Measurements from ENCODE around the gene KDELR1. TPM values are rescaled to one million over a fixed set of nuclear protein-coding genes. Genes with fewer than 3 reads are reported as not detected.

KDELR1 gene
- total and polyA plus RNA-seq, 9 of the 15 experiments (the other 6 are each of a cell fraction or from before 2014, with no cell fraction given), result 6.1 to 165 (median 58.5) TPM

- TF ChIP-seq NFIX (CRISPR knock-in tag; IDR thresholded peaks at IDR 0.05; ENCODE audit: low read depth) (no peak), MCM2 (IDR thresholded peaks at IDR 0.05; ENCODE audit: low read depth) (no peak), ZNF197 (CRISPR knock-in tag; IDR thresholded peaks at IDR 0.05; ENCODE audit: low read depth) (no peak), NONO (IDR thresholded peaks at IDR 0.05; ENCODE audit: low read depth in 2 of 2, low read length in 1 of 2) (no peak), HNRNPL (IDR thresholded peaks at IDR 0.05; ENCODE audit: low read depth, low read length) (no peak), ID3 (CRISPR knock-in tag; IDR thresholded peaks at IDR 0.05) (no peak), ID3 (tag; IDR thresholded peaks at IDR 0.05) (0 out of 2 replicates have a peak, but pooled peaks have one; percentile 54), BRF1 (IDR thresholded peaks at IDR 0.05; ENCODE audit: borderline replicate concordance, extremely low read depth, insufficient read length) (no peak), ATF1 (CRISPR knock-in tag; IDR thresholded peaks at IDR 0.05) (no peak), ATF1 (tag; IDR thresholded peaks at IDR 0.05) (no peak), HMGN3 (IDR thresholded peaks at IDR 0.05; ENCODE audit: borderline replicate concordance, extremely low read depth, insufficient read length, low read depth, low read length) (no peak), SETDB1 (IDR thresholded peaks at IDR 0.05; ENCODE audit: low read length) (no peak), MITF (IDR thresholded peaks at IDR 0.05) (no peak), DMBX1 (CRISPR knock-in tag; IDR thresholded peaks at IDR 0.05; ENCODE audit: borderline replicate concordance) (no peak), XRCC3 (IDR thresholded peaks at IDR 0.05) (no peak), RNF2 (IDR thresholded peaks at IDR 0.05) (no peak), ELK3 (CRISPR knock-in tag; IDR thresholded peaks at IDR 0.05) (no peak), ZNF347 (CRISPR knock-in tag; IDR thresholded peaks at IDR 0.05; ENCODE audit: low read depth) (no peak), DDX20 (tag; IDR thresholded peaks at IDR 0.05; ENCODE audit: low read depth) (no peak), TARDBP (IDR thresholded peaks at IDR 0.05) (0 out of 2 replicates have a peak, but pooled peaks have one; percentile 20), ZMIZ1 (IDR thresholded peaks at IDR 0.05; ENCODE audit: low read depth in 2 of 2, low read length in 2 of 2) (no peak), TOE1 (IDR thresholded peaks at IDR 0.05; ENCODE audit: borderline replicate concordance) (peak; percentile 42; the same call in 1 of the 2 replicates), TOE1 (CRISPR knock-in tag; IDR thresholded peaks at IDR 0.05; ENCODE audit: borderline replicate concordance, low read depth) (no peak)
Observed at GRCh38 chr19:48364598-48365348, 26.6 kb downstream of the KDELR1 start (continued).

All from K562 (cell line).